Colonic mucosa (tissue), 4 donors: ENCODE data around the gene SH3GL2. TPM values are rescaled to one million over a fixed set of nuclear protein-coding genes. Genes with fewer than 3 reads are reported as not detected.

Experiments used
- DNase-seq: peaks from one replicate; pipeline ENCODE4 v3.0.0-alpha.2; 2020
- H3K27ac ChIP-seq: fragments of 200-600 bp; one replicate; pipeline ENCODE4 v1.8.0; 2021
- H3K27me3 ChIP-seq: fragments of 200-600 bp; one replicate; pipeline ENCODE4 v1.8.0; 2021
- H3K36me3 ChIP-seq: fragments of 200-600 bp; one replicate; pipeline ENCODE4 v1.8.0; 2021
- H3K4me1 ChIP-seq: fragments of 200-600 bp; one replicate; pipeline ENCODE4 v1.8.0; 2021; ENCODE audit warnings: mild to moderate bottlenecking
- H3K4me3 ChIP-seq: fragments of 200-600 bp; one replicate; pipeline ENCODE4 v1.8.0; 2021
- H3K9ac ChIP-seq, 2 donors: one replicate each; pipeline ENCODE4 v1.7.0; 2013; ENCODE audit warnings: control low read depth in 2 of 2, low read depth in 2 of 2, low read length in 2 of 2
- H3K9me3 ChIP-seq: fragments of 200-600 bp; one replicate; pipeline ENCODE4 v1.8.0; 2021
- intact Hi-C: fragments of 100-400 bp; cut with DNase I; formaldehyde crosslinking; loops from one replicate; pipeline ENCODE4 v1.14.1; 2022
- total RNA-seq, 2 donors: library from RNA; stranded (reverse); fragmentation: NEBNext Ultra II Directional in 1 of 2; extraction: Animal tissue kit (Norgen Biotek cat#: 25700) in 1 of 2; gene quantifications; one replicate each; pipeline ENCODE4 v1.2.1, GENCODE V29; 2021
- TF ChIP-seq, protein P1 (sequence below): fragments of 200-600 bp; IDR thresholded peaks from one replicate; pipeline ENCODE4 v1.8.0; 2022; ENCODE audit warnings: antibody characterized with exemption, mild to moderate bottlenecking
- donor health status: healthy.
- donor health status: DM: no; HTN: no; CAD: no.
- donor health status: DM: no; HTN: no; CAD: no.

SH3GL2 gene
- total RNA-seq, 2 donors from 2014 or later, result 1.1 TPM

DNA sequence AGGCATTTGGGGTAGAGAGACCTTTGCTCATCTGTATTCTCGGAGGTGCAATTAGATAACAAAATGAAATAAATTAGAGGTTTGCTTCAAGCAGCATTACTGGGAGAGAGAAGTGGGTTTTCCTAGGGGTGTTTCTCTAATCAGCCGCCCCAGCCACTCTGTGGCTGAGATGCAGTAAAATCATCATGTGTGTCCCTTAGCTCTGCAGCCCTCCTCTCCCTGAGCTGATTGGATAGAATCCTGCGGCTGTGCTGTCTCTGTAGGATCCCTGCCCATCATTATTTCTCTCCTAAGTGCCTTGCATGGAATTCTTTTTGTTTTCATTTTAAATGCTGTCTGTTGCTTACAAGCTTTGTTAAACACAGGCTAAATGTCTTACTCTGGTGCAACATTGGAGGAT lies 171.4 kb downstream of the SH3GL2 start:
- Histone ChIP-seq H3K4me3 (no peak overlapping the region), H3K9me3 (no peaks in the 10 kb centered on the region), H3K9ac (no peak overlapping the region), H3K36me3 (no peaks in the 10 kb centered on the region), H3K27me3 (no peaks in the 10 kb centered on the region), H3K27ac (no peak overlapping the region), H3K4me1 (no peaks in the 10 kb centered on the region)
- intact Hi-C loops, result no loop called here
- DNase-seq, result no peak
- TF ChIP-seq, protein P1, sequence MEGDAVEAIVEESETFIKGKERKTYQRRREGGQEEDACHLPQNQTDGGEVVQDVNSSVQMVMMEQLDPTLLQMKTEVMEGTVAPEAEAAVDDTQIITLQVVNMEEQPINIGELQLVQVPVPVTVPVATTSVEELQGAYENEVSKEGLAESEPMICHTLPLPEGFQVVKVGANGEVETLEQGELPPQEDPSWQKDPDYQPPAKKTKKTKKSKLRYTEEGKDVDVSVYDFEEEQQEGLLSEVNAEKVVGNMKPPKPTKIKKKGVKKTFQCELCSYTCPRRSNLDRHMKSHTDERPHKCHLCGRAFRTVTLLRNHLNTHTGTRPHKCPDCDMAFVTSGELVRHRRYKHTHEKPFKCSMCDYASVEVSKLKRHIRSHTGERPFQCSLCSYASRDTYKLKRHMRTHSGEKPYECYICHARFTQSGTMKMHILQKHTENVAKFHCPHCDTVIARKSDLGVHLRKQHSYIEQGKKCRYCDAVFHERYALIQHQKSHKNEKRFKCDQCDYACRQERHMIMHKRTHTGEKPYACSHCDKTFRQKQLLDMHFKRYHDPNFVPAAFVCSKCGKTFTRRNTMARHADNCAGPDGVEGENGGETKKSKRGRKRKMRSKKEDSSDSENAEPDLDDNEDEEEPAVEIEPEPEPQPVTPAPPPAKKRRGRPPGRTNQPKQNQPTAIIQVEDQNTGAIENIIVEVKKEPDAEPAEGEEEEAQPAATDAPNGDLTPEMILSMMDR, result no peak

DNA sequence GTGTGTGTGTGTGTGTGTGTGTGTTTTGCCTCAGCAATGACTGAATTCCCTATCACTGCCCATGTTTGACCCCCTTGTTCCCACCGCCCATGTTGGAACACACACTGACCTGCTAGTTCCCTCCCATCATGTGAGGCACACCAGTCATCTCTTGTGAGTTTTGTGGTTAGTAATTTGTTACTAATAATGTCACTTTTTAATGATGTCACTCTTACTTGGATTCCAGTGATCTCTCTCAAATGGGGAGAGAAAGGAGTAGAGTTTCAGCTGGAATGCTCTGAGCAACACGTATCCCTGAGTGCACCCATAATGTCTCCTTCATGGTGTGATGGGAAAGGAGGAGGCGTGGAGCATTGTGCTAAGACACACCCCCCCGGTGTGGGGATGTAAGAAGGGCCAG lies 172.6 kb downstream of the SH3GL2 start:
- H3K36me3 ChIP-seq, result no peaks in the 10 kb centered on the region
- DNase-seq, result no peak
- H3K27ac ChIP-seq, result no peak overlapping the region
- intact Hi-C loops, result no loop called here
- no peak overlapping the region for H3K4me3 ChIP-seq
- H3K9me3 ChIP-seq, result no peaks in the 10 kb centered on the region
- H3K27me3 ChIP-seq, result no peaks in the 10 kb centered on the region
- no peak overlapping the region for H3K9ac ChIP-seq
- no peaks in the 10 kb centered on the region for H3K4me1 ChIP-seq
- TF ChIP-seq, protein P1, result no peak

DNA sequence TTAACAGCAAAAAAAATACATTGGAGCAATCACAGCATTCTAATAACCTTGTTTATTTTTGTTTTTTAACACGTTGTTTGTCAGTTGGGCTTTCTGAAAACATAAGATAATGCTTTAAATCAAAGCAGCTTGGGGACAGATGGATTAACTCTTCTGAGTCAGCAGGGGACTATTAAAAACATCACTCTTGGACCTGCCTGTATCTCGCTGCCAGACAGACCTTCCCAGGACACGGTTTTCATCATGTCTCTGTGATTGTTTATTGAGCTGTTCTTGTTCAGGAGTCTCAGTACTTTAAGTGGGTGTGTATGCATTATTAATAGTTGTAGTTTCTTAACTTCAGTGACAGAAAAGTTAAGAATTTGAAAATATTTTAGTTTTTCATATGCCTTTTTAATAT lies 173.2 kb downstream of the SH3GL2 start:
- no peaks in the 10 kb centered on the region for H3K36me3 ChIP-seq
- no peak overlapping the region for H3K4me3 ChIP-seq
- H3K4me1 ChIP-seq, result no peaks in the 10 kb centered on the region
- no peak for DNase-seq
- no peaks in the 10 kb centered on the region for H3K27me3 ChIP-seq
- TF ChIP-seq, protein P1, result no peak
- no peak overlapping the region for H3K27ac ChIP-seq
- H3K9ac ChIP-seq, result no peak overlapping the region
- H3K9me3 ChIP-seq, result no peaks in the 10 kb centered on the region
- intact Hi-C loops, result no loop called here

DNA sequence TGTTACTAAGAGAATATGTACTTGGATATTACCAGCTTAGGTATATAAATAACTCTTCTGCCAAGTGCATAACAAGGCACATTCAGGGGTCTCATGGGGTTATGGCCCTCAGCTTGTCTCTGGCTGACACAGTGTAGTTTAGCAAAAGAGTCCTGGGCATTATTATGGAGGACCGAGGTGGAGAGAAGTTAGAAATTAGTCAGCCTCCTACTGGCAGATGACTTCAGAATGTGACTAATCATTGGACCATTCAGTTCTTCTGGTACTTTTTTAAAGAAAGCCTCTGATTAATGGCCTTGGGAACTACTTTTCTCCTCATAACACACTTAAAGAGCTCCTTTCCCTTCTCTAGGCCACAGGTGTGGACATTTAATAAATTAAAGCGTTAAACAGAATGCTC lies 178.9 kb downstream of the SH3GL2 start:
- Histone ChIP-seq H3K4me3 (no peak overlapping the region), H3K36me3 (no peaks in the 10 kb centered on the region), H3K9ac (no peak overlapping the region), H3K9me3 (no peaks in the 10 kb centered on the region), H3K4me1 (no peaks in the 10 kb centered on the region), H3K27me3 (no peaks in the 10 kb centered on the region), H3K27ac (no peak overlapping the region)
- TF ChIP-seq, protein P1, result no peak
- DNase-seq, result no peak
- intact Hi-C loops, result no loop called here

DNA sequence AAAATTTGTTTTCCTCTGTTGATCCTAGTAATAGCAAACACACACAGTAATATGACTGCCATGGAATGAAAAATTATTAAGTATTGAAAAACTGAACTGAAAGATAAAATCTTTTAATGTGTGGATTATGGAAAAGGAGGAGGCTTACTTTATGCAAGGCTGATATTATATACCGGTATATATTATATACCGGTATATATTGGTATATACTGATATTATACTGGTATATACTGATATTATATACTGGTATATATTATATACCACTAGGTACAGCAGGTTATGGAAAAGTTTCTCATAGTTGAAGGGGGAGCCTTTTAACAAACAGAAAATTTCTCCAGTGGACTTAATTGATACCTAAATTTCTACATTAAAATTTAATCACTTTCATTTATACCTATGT lies 181.4 kb downstream of the SH3GL2 start:
- Histone ChIP-seq H3K27me3 (no peaks in the 10 kb centered on the region), H3K4me1 (no peaks in the 10 kb centered on the region), H3K9ac (no peak overlapping the region), H3K4me3 (no peak overlapping the region), H3K27ac (no peak overlapping the region), H3K36me3 (no peaks in the 10 kb centered on the region), H3K9me3 (no peaks in the 10 kb centered on the region)
- TF ChIP-seq, protein P1, result no peak
- no peak for DNase-seq
- intact Hi-C loops, result no loop called here
